Mesenchymal stem cell (in vitro differentiated cells and primary cell): ENCODE measurements around the gene MYLK.

Source experiments
- DNase-seq: peaks from one replicate; pipeline ENCODE4 v3.0.0-alpha.2; 2013
- H2AFZ ChIP-seq: one replicate; pipeline ENCODE4 v1.6.1; 2013; ENCODE audit warnings: low read depth, mild to moderate bottlenecking, control low read depth, inconsistent platforms, low read length, moderate library complexity
- H2AK5ac ChIP-seq: 2 replicates; pipeline ENCODE4 v1.6.1; 2013; ENCODE audit warnings: low read length, moderate library complexity, mild to moderate bottlenecking, inconsistent platforms; ENCODE audit not compliant: severe bottlenecking
- H2BK120ac ChIP-seq: one replicate; pipeline ENCODE4 v1.6.1; 2013; ENCODE audit warnings: low read depth, mild to moderate bottlenecking, inconsistent platforms, low read length, moderate library complexity
- H2BK12ac ChIP-seq, 2 experiments: one replicate each; pipeline ENCODE4 v1.6.1; 2013; ENCODE audit warnings: inconsistent platforms in 2 of 2, low read length in 2 of 2, mild to moderate bottlenecking in 2 of 2, moderate library complexity in 2 of 2, control low read depth in 1 of 2
- H2BK15ac ChIP-seq: one replicate; pipeline ENCODE4 v1.6.1; 2013; ENCODE audit warnings: mild to moderate bottlenecking, low read depth, inconsistent platforms; ENCODE audit not compliant: poor library complexity, severe bottlenecking
- H2BK5ac ChIP-seq: 2 replicates; pipeline ENCODE4 v1.6.1; 2013; ENCODE audit warnings: low read depth, mild to moderate bottlenecking, low read length, control low read depth, inconsistent platforms; ENCODE audit not compliant: poor library complexity, severe bottlenecking
- H3K14ac ChIP-seq, 2 experiments: one replicate each; pipeline ENCODE4 v1.6.1; 2013; ENCODE audit warnings: inconsistent platforms in 2 of 2, low read length in 2 of 2, control low read depth in 1 of 2, mild to moderate bottlenecking in 1 of 2, moderate library complexity in 1 of 2
- H3K18ac ChIP-seq, 2 experiments: one replicate each; pipeline ENCODE4 v1.6.1; 2013; ENCODE audit warnings: inconsistent platforms in 2 of 2, low read length in 2 of 2, control low read depth in 1 of 2, low read depth in 1 of 2, mild to moderate bottlenecking in 1 of 2
- H3K23ac ChIP-seq, 2 experiments: one replicate each; pipeline ENCODE4 v1.6.1; 2013; ENCODE audit warnings: inconsistent platforms in 2 of 2, low read length in 2 of 2, mild to moderate bottlenecking in 2 of 2, moderate library complexity in 2 of 2, control low read depth in 1 of 2
- H3K27ac ChIP-seq: 2 replicates; pipeline ENCODE4 v1.5.1; 2013; ENCODE audit warnings: mild to moderate bottlenecking, moderate library complexity, low read length, control low read depth, inconsistent platforms; ENCODE audit not compliant: poor library complexity, severe bottlenecking
- H3K27me3 ChIP-seq, 2 experiments: 2 replicates each; pipeline versions ENCODE4 v1.6.1 to v1.7.0; 2013; ENCODE audit warnings: low read length in 2 of 2, mild to moderate bottlenecking in 2 of 2, moderate library complexity in 2 of 2, control low read depth in 1 of 2, inconsistent platforms in 1 of 2; ENCODE audit not compliant: control insufficient read depth in 1 of 2, insufficient read depth in 1 of 2
- H3K36me3 ChIP-seq, 2 experiments: 2 replicates each; pipeline versions ENCODE4 v1.6.1 to v1.7.0; 2013; ENCODE audit warnings: low read length in 2 of 2, control low read depth in 1 of 2, inconsistent platforms in 1 of 2, low read depth in 1 of 2, mild to moderate bottlenecking in 1 of 2; ENCODE audit not compliant: insufficient read depth in 2 of 2, control insufficient read depth in 1 of 2
- H3K4ac ChIP-seq, 2 experiments: one replicate each; pipeline ENCODE4 v1.6.1; 2013; ENCODE audit warnings: inconsistent platforms in 2 of 2, low read length in 2 of 2, mild to moderate bottlenecking in 2 of 2, moderate library complexity in 2 of 2, control low read depth in 1 of 2, low read depth in 1 of 2
- H3K4me1 ChIP-seq: 2 replicates; pipeline ENCODE4 v1.6.1; 2013; ENCODE audit warnings: low read depth, low read length, control low read depth; ENCODE audit not compliant: control insufficient read depth, insufficient read depth
- H3K4me2 ChIP-seq: 2 replicates; pipeline ENCODE4 v1.6.1; 2013; ENCODE audit warnings: low read length, mild to moderate bottlenecking, inconsistent platforms; ENCODE audit not compliant: poor library complexity, severe bottlenecking
- H3K4me3 ChIP-seq, 2 experiments: 2 replicates each; pipeline versions ENCODE4 v1.5.1 to v1.7.0; 2013; ENCODE audit warnings: low read length in 2 of 2, mild to moderate bottlenecking in 2 of 2, control low read depth in 1 of 2, low read depth in 1 of 2; ENCODE audit not compliant: insufficient read depth in 1 of 2
- H3K79me1 ChIP-seq: replicated peaks from 2 replicates; pipeline ENCODE4 v1.6.1; 2013; ENCODE audit warnings: mild to moderate bottlenecking, control low read depth, low read length, inconsistent platforms; ENCODE audit not compliant: poor library complexity, severe bottlenecking
- H3K9ac ChIP-seq: 2 replicates; pipeline ENCODE4 v1.7.0; 2013; ENCODE audit warnings: mild to moderate bottlenecking, low read length, moderate library complexity
- H3K9me3 ChIP-seq: 2 replicates; pipeline ENCODE4 v1.7.0; 2013; ENCODE audit warnings: mild to moderate bottlenecking, low read length; ENCODE audit not compliant: control insufficient read depth
- H4K8ac ChIP-seq: one replicate; pipeline ENCODE4 v1.6.1; 2013; ENCODE audit warnings: inconsistent platforms, mild to moderate bottlenecking, low read length, moderate library complexity
- H4K91ac ChIP-seq: one replicate; pipeline ENCODE4 v1.6.1; 2013; ENCODE audit warnings: mild to moderate bottlenecking, low read length, inconsistent platforms
- WGBS: methylation state at CpG from one replicate; pipeline ENCODE4 v1.1.7; 2013; ENCODE audit warnings: mixed read lengths; 5-methylcytosine and 5-hydroxymethylcytosine counted together

The MYLK gene

DNA sequence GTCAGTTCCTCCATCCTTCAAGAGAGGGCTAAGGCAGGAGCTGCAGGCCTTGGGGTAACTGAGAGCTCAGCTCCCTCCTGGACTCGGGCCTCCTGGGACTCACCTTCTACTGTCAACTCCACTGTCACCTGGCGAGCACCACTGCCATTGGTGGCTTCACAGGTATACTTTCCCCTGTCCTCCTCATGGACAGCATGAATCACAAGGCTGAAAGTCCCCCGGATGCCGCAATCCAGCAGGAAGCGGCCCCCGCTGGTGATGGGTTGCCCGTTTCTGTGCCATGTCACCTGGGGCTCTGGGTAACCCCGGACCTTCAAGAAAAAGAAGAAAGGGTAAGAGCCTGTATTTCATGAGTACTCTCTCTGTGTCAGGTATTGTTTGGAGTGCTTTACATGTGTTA, 131.9 kb downstream of the MYLK start:
- no peak overlapping the region for H3K4me2 ChIP-seq
- peak overlapping the region; percentile 100 for H2AK5ac ChIP-seq
- H2BK5ac ChIP-seq = peak overlapping the region; percentile 81
- H3K18ac ChIP-seq = peak overlapping the region; percentile 16 to 71
- H3K36me3 ChIP-seq = peaks cover 18 to 27% of the 10 kb centered on the region in 2 experiments
- peak overlapping the region; percentile 97 for H2BK15ac ChIP-seq
- peaks cover 29% of the 10 kb centered on the region for H3K4me1 ChIP-seq
- H3K9me3 ChIP-seq = peaks cover 13% of the 10 kb centered on the region
- H3K4me3 ChIP-seq = no peak overlapping the region
- no peak overlapping the region for H3K14ac ChIP-seq
- H3K27ac ChIP-seq = peak overlapping the region; percentile 99
- H2BK12ac ChIP-seq = peak overlapping the region; percentile 97 to 98
- no peak for DNase-seq
- H4K91ac ChIP-seq = peak overlapping the region; percentile 90
- peak overlapping the region; percentile 71 for H2BK120ac ChIP-seq
- no peaks in the 10 kb centered on the region for H3K27me3 ChIP-seq
- 100% methylated on average over 7 of the region's 8 CpGs for WGBS
- peaks cover 18% of the 10 kb centered on the region for H3K79me1 ChIP-seq
- H4K8ac ChIP-seq = peak overlapping the region; percentile 74
- H3K9ac ChIP-seq = no peak overlapping the region
- H3K23ac ChIP-seq = no peak overlapping the region
- H2AFZ ChIP-seq = no peak overlapping the region
- peak overlapping the region in 1 of 2 experiments; percentile 2 for H3K4ac ChIP-seq

DNA sequence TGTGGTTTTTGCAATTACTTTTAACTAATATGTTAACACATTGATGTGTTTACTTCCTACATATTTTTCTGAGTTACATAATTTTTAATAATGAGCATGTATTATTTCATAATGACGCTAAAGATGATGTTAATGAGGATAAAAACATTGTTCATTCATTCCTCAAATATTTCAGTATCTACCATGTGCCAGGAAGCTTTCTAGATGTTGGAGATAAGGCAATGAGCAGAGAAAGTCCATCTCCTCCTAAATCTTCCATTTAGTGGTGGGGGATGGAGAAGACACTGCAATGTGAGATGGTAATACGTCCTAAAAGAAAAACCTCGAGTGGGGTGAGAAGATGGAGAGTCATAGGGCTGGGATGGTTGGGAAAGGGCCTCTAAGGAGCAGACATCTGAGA, 132.7 kb downstream of the MYLK start:
- Histone ChIP-seq H4K8ac (no peak overlapping the region), H3K9ac (peak overlapping the region; percentile 70), H3K4me2 (no peak overlapping the region), H3K4ac (peak overlapping the region; percentile 9 to 71), H3K27me3 (no peaks in the 10 kb centered on the region), H3K27ac (peak overlapping the region; percentile 99), H2BK12ac (peak overlapping the region; percentile 97 to 98), H3K18ac (peak overlapping the region in 1 of 2 experiments; percentile 16), H3K23ac (peak overlapping the region in 1 of 2 experiments; percentile 23), H3K4me1 (peaks cover 28% of the 10 kb centered on the region), H3K4me3 (no peak overlapping the region), H3K79me1 (peaks cover 22% of the 10 kb centered on the region), H3K9me3 (peaks cover 13% of the 10 kb centered on the region), H2BK15ac (peak overlapping the region; percentile 97), H2BK120ac (peak overlapping the region; percentile 71), H4K91ac (peak overlapping the region; percentile 90), H2AFZ (no peak overlapping the region), H3K36me3 (peaks cover 26 to 31% of the 10 kb centered on the region in 2 experiments), H2AK5ac (peak overlapping the region; percentile 100), H2BK5ac (peak overlapping the region; percentile 81), H3K14ac (no peak overlapping the region)
- no peak for DNase-seq
- 48% methylated on average over 2 of the region's 3 CpGs for WGBS

DNA sequence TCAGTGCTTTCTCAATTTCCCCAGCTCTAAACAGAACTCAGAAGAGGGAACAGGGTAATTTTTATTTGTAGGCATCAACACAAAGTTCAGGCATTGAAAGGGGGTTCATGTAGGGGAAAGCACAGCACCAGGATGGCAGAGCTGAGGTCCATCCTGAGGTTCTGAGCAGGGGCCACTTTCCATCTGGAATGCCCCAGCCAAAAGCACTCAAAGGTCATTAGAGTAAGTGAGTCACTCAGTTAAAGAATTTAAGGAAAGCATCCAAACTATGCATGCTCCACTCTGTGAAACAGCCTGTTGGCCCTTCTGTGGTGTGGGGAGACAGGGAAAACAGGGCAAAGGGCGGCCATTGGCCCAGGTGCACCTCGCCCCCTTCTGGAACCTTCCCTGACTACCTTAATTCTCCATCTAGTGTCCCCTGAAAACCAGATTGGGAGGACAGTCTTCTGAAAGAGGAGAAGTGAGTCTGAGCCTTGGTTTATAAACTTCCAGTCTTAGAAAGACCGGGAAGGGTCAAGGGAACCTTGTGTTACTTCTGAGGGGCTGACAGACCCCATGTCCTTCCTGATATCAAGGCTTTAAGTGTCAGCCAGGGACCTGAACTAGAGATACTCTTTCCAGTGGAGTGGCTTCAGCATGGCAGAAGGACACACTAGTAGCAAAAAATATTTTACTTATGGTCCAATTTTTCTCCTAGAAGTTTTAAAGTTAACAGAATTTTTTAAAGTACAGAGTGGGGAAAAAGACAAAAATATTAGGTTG, 133.3 kb downstream of the MYLK start:
- Histone ChIP-seq H2BK120ac (peak overlapping the region; percentile 92), H2AK5ac (peak overlapping the region; percentile 100), H3K9me3 (peaks cover 13% of the 10 kb centered on the region), H2AFZ (no peak overlapping the region), H3K9ac (peak overlapping the region; percentile 70), H3K27ac (peak overlapping the region; percentile 99), H2BK5ac (peak overlapping the region; percentile 99), H3K18ac (peak overlapping the region; percentile 56 to 94), H3K14ac (no peak overlapping the region), H4K91ac (peak overlapping the region; percentile 92), H3K27me3 (no peaks in the 10 kb centered on the region), H3K36me3 (peaks cover 26 to 31% of the 10 kb centered on the region in 2 experiments), H2BK15ac (no peak overlapping the region), H3K4me2 (no peak overlapping the region), H4K8ac (peak overlapping the region; percentile 27), H3K79me1 (peaks cover 22% of the 10 kb centered on the region), H3K4me1 (peaks cover 25% of the 10 kb centered on the region), H2BK12ac (peak overlapping the region; percentile 4 to 68), H3K4ac (peak overlapping the region; percentile 55 to 74), H3K4me3 (peak overlapping the region in 1 of 2 experiments; percentile 3), H3K23ac (no peak overlapping the region)
- peak; percentile 88 for DNase-seq
- 78% methylated on average over 1 of the region's 3 CpGs for WGBS

DNA sequence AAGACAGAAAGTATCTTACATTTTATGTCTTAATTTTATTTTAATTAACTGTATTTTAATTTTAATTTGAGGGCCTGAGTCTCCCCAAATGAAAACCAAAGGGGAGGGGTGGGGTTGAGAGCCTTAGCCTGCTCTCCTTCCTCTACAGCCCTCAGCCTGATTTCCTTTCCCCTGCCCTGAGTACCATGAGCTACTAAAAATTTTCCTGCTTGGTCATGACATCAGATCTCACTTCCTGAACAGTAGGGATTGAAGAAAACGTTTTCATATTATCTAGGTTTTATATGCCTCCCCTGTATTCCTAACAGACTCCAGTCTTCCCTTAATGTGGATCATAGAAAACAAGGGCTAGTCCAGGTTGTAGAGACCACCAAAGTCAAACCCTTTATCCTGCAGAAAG, 133.9 kb downstream of the MYLK start:
- Histone ChIP-seq H3K14ac (no peak overlapping the region), H3K4me3 (peak overlapping the region in 1 of 2 experiments; percentile 3), H3K4me2 (no peak overlapping the region), H3K79me1 (peaks cover 22% of the 10 kb centered on the region), H3K36me3 (peaks cover 26 to 31% of the 10 kb centered on the region in 2 experiments), H4K91ac (no peak overlapping the region), H3K4ac (peak overlapping the region; percentile 55 to 75), H3K9me3 (peaks cover 13% of the 10 kb centered on the region), H3K23ac (no peak overlapping the region), H2BK120ac (peak overlapping the region; percentile 64), H3K27ac (peak overlapping the region; percentile 99), H3K9ac (peak overlapping the region; percentile 70), H2AFZ (no peak overlapping the region), H2BK5ac (peak overlapping the region; percentile 99), H3K4me1 (peaks cover 21% of the 10 kb centered on the region), H3K18ac (peak overlapping the region in 1 of 2 experiments; percentile 60), H2BK12ac (peak overlapping the region in 1 of 2 experiments; percentile 48), H2BK15ac (no peak overlapping the region), H4K8ac (no peak overlapping the region), H3K27me3 (no peaks in the 10 kb centered on the region), H2AK5ac (peak overlapping the region; percentile 98)
- no peak for DNase-seq
- 0% methylated on average over 1 of the region's 1 CpG for WGBS
